Activated CD4-positive, alpha-beta T cell treated with anti-CD3 and anti-CD28 coated beads for 48 hours (primary cell): ENCODE measurements around the gene CIC.

ENCODE experiments used
- DNase-seq: peaks from one replicate; pipeline ENCODE4 v3.0.0-alpha.2; 2020

CIC gene

DNA sequence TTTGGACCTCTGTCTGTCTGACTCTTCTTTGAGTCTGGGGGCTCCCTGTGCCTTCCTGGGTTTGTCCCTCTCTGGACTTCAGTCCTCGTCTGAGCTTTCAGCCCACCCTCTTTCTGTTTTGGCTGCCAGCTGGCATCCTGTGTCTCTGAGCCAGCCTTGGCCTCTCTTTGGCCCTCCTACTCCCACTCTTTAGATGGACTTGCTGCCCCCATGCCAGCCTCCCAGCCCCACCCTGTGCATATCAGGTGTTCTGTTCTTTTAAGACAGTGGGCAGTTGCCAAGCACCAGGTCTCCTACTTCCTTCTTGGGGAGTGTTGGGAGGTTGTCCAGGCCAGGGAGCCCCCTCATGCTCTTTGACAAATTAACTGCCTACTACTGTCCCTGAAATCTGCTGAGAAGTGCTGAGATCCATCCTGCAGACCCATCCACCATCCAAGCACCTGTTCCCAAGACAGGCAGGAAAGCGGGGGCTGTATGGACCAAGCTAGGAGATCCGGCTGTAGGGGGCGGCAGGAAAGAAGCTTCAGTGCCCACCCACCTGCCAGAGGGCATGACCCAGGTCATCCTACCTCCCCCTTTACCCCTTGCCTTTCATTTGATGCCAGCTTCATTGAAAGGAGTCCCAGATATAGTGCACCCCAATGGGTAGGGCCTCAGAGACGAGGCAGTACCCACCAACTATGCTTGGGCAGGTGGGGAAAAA is 9.6 kb downstream of the CIC start:
- DNase-seq = no peak

DNA sequence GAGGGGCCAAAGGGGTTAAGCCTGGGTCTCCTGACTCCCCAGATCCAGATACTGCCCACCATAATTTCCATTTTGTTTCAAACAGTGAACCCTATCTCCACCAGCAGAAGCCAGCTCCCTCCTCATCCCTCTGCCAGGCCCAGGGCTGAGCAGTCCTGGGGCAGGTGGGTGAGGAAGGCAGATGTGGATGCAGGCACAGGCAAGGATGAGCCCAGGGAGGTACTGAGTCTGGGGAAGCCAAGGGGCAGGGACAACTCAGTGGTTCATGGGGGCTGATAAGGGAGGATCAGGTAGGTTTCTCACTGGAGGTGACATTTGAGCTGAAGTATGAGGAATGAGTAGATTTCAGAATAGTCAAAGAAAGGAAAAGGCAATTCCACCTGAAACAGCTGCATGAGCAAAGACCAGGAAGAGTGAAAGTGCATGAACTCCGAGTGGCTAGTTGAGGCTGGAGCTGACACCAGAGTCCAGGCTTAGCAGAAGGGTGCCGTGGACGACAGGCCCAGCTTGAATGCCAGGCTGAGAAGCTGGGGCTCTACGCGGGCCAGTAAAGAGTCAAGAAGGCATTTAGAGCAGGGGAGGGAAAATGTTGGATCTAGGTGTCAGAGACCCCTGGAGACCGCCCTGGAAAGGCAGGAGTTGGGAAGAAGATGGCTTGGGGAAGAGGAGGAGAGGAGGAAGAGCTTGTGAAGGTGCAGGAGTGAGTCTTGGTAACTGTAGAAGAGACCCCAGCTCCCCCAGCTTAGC is 10.3 kb downstream of the CIC start:
- DNase-seq = no peak

GRCh38 chr19:42279902-42280814 is 11.1 kb downstream of the CIC start:
- peak; percentile 92 for DNase-seq

DNA sequence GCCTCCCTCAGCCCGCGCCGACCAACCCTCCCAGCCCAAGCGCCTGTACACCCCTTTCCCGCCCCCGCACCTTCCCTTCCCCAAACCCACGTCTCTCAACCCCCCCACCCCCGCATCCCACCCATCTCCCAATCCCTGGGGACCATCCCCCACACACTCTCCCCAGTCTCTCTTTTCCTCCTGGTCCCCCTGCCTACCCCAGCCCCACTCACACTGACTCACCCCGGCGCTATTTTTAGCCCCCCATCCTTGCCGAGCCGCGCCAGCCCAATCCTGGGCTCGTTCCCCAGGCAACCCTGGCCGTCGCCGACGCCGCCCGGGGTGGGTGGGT is 11.7 kb downstream of the CIC start:
- DNase-seq = no peak

DNA sequence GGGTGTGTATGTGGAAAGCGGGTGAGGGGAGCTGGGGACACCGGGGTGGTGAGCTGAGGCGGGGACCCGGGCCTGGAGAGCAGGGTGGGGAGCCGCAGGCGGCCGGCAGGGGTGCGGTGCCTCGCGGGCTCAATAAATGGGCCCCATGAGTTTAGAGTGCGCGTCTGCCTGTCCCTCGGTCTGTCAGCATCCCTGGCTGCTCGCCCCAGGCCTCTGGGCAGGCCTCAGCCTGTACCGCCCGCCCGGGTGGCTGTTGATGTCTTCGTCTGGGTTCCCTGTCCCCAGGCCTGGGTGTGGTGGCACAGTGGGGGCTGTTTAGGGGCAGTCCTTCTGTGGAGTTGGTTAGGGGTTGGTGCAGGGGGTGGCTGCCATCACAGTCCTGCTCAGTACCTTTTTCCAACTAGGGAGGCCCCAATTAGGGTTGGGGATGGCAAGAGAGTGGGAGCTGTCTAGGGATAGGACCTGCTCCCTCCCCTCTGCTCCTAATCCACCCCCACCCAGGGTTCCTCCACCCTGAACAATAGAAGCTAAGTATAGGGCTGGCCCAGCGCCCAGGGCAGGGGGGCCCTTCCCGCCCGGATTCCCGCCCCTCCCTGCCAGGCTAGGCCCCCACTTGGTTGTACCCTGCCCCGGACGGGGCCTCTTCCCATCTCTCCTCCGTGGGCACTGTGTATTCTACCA is 12.2 kb downstream of the CIC start:
- peak; percentile 46 for DNase-seq

- DNase-seq = no peak
Measured at GRCh38 chr19:42281827-42282762, 13.0 kb downstream of the CIC start.

GRCh38 chr19:42282819-42283187 is 13.8 kb downstream of the CIC start:
- no peak for DNase-seq

- peak; percentile 96 for DNase-seq
Measured at GRCh38 chr19:42283188-42284065, 14.4 kb downstream of the CIC start.

- DNase-seq = peak; percentile 84
Measured at GRCh38 chr19:42284066-42284501, 15.0 kb downstream of the CIC start.

- peak; percentile 50 for DNase-seq
Measured at GRCh38 chr19:42284591-42285341, 15.7 kb downstream of the CIC start.

DNA sequence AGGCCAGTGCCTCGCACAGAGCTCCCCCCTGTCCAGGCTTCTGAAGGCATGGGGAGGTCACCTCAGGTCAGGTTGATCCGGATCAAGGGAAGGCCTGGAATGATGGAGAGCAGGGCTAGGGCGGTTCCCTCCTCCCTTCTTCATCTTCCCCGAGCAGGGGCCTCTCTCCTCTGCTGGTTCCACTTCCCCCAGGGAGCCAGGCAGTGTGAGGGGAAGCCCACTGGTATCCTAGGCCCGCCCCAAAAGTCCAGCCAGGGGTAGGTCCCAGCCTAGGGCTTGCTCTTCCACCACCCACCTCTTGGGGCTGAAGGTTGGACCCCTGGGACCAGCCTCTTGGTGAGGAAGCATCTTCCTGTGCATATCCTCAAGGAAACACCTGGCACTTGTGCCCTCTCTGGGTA is 16.5 kb downstream of the CIC start:
- no peak for DNase-seq

DNA sequence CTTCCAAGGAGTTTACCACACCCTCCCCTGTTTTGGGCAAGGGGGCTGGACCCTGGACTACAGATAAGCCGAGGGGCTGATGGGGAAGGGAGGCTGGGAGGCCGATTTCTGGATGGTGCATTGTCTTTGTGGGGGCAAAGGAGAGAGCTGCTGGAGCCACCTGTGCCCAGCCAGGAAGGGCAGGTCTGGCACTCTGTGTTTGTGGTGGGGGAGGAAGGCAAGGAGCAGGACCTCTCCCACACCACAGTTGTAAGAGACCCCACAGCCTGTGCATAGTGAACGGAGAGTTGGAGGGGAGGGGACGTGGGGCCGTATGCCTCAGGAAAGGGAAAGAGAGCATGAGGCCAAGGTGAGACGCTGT is 16.9 kb downstream of the CIC start:
- DNase-seq = no peak

DNA sequence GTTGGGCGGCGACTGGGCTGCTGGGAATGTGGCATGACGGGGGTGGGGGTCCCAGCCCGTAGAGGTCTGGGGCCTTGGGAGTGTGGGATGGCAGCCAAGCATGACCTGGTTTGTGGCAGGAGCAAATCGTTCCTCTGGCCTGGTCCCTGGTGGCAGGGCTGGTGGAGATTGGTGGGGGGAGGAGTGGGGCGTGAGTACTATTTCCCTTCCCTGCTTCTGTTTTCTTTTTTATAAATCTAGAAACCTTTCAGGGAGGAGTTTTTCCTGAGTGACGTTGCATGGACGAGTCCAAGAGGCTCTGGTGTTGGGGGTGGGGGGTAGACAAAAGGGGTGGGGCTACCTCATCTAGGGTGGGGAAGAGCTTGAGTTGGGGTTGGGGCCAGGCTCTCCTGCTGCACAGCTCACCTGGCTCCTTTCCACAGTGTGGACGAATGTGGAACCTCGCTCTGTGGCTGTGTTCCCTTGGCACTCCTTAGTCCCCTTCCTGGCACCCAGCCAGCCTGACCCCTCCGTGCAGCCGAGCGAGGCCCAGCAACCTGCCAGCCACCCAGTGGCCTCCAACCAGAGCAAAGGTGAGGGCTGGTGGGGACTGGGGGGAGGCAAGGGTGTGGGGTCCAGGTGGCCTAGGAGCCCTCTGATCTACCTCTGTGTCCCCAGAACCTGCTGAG is 17.4 kb downstream of the CIC start:
- no peak for DNase-seq

DNA sequence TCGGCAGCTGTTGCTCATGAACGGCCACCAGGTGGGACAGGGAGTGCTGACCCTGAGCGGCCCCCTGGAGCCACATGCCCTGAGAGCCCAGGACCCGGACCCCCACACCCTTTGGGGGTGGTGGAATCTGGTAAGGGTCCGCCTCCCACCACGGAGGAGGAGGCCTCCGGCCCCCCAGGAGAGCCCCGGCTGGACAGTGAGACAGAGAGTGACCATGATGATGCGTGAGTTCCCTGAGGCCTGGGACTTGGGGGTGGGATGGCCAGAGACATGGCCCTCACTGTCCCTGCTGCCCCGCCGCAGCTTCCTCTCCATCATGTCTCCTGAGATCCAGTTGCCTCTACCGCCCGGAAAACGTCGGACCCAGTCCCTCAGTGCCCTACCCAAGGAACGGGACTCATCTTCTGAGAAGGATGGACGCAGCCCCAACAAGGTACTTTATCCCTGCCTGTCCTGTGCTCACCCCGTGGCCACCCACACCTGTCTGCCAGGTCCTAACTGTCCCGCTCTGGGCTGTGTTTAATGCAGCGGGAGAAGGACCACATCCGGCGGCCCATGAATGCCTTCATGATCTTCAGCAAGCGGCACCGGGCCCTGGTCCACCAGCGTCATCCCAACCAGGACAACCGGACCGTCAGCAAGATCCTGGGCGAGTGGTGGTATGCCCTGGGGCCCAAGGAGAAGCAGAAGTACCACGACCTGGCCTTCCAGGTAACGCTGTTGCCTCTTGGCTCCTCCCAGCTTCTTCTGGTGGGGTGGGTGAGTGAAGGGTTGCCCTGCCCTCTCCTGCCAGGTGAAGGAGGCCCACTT is 18.2 kb downstream of the CIC start:
- DNase-seq = no peak

DNA sequence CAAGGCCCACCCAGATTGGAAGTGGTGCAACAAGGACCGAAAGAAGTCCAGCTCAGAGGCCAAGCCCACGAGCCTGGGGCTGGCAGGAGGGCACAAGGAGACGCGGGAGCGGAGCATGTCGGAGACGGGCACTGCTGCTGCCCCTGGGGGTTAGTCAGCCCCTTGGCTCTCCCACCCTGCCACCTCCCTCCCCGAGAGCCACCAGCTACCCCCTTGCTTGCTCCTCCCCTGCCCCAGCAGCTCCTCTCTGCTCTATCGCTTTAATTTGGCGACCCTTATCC is 18.7 kb downstream of the CIC start:
- DNase-seq = no peak

GRCh38 chr19:42288387-42288786 is 19.3 kb downstream of the CIC start:
- DNase-seq = no peak

- DNase-seq = no peak
Measured at GRCh38 chr19:42288881-42289555, 20.0 kb downstream of the CIC start.

- DNase-seq = no peak
Measured at GRCh38 chr19:42289556-42290041, 20.5 kb downstream of the CIC start.
